HepG2 (cell line): Measurements from ENCODE around the gene STAB2.

ENCODE experiments used
- TRIM24 ChIP-seq: sonication (generic); formaldehyde crosslinking; IDR thresholded peaks from 2 replicates; pipeline ENCODE4 v1.8.0; 2022; ENCODE audit warnings: mild to moderate bottlenecking, missing genetic modification reagents
- TF ChIP-seq, protein P1 (sequence below): sonication (generic); formaldehyde crosslinking; IDR thresholded peaks from 2 replicates; pipeline ENCODE4 v1.4.0; 2020; ENCODE audit warnings: mild to moderate bottlenecking, low read depth, missing genetic modification reagents
- TF ChIP-seq, protein P2 (sequence below): sonication (generic); formaldehyde crosslinking; IDR thresholded peaks from 2 replicates; pipeline ENCODE4 v1.5.0; 2020; ENCODE audit warnings: mild to moderate bottlenecking, missing genetic modification reagents, moderate library complexity

DNA sequence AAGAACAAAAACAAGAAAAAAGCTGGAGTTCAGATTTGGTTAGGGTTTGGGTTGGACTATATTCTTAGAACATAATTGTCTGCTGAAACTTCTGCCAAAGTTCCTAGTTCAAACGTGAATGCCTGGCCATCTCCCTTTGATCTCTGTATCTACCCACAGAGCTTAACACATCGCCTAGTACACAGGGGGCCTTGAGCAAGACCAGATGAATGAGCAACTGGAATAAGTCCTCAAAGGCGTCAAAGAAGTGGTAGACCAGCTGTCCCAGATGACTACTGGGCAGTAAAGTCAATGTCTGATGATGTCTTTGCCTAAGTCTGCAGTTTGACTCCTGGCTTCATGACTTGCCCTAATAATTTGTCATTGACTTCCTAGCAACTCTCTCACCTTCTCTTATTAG lies 13.9 kb upstream of the STAB2 start:
- TF ChIP-seq, protein P1, sequence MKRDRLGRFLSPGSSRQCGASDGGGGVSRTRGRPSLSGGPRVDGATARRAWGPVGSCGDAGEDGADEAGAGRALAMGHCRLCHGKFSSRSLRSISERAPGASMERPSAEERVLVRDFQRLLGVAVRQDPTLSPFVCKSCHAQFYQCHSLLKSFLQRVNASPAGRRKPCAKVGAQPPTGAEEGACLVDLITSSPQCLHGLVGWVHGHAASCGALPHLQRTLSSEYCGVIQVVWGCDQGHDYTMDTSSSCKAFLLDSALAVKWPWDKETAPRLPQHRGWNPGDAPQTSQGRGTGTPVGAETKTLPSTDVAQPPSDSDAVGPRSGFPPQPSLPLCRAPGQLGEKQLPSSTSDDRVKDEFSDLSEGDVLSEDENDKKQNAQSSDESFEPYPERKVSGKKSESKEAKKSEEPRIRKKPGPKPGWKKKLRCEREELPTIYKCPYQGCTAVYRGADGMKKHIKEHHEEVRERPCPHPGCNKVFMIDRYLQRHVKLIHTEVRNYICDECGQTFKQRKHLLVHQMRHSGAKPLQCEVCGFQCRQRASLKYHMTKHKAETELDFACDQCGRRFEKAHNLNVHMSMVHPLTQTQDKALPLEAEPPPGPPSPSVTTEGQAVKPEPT, result no peak
- TF ChIP-seq, protein P2, sequence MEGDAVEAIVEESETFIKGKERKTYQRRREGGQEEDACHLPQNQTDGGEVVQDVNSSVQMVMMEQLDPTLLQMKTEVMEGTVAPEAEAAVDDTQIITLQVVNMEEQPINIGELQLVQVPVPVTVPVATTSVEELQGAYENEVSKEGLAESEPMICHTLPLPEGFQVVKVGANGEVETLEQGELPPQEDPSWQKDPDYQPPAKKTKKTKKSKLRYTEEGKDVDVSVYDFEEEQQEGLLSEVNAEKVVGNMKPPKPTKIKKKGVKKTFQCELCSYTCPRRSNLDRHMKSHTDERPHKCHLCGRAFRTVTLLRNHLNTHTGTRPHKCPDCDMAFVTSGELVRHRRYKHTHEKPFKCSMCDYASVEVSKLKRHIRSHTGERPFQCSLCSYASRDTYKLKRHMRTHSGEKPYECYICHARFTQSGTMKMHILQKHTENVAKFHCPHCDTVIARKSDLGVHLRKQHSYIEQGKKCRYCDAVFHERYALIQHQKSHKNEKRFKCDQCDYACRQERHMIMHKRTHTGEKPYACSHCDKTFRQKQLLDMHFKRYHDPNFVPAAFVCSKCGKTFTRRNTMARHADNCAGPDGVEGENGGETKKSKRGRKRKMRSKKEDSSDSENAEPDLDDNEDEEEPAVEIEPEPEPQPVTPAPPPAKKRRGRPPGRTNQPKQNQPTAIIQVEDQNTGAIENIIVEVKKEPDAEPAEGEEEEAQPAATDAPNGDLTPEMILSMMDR, result no peak
- TF ChIP-seq TRIM24, result no peak
